Testis (tissue), 3 donors: ENCODE measurements around the gene NTNG2. TPM values are rescaled to one million over a fixed set of nuclear protein-coding genes. Genes with fewer than 3 reads are reported as not detected.

ENCODE experiments used
- DNase-seq: peaks from one replicate; pipeline ENCODE4 v3.0.0-alpha.2; 2019
- H3K27ac ChIP-seq, 2 donors: fragments of 200-600 bp; sonication (generic); one replicate each; pipeline ENCODE4 v1.5.1; 2019
- H3K27me3 ChIP-seq: fragments of 200-600 bp; sonication (generic); one replicate; pipeline ENCODE4 v1.5.1; 2019
- H3K36me3 ChIP-seq: fragments of 200-600 bp; sonication (generic); one replicate; pipeline ENCODE4 v1.5.1; 2017; ENCODE audit warnings: low read depth; ENCODE audit errors: missing control alignments
- H3K4me1 ChIP-seq: fragments of 200-600 bp; sonication (generic); one replicate; pipeline ENCODE4 v1.5.1; 2019
- H3K4me3 ChIP-seq, 2 donors: fragments of 200-600 bp; sonication (generic); one replicate each; pipeline ENCODE4 v1.5.1; 2017 to 2019
- H3K9me3 ChIP-seq: fragments of 200-600 bp; sonication (generic); one replicate; pipeline ENCODE4 v1.5.1; 2017
- POLR2A ChIP-seq: fragments of 450-650 bp; IDR thresholded peaks from one replicate; pipeline ENCODE4 v1.6.1; 2017; ENCODE audit warnings: antibody characterized with exemption, mild to moderate bottlenecking, moderate library complexity
- WGBS, 2 donors: methylation state at CpG; one replicate each; pipeline ENCODE4 v1.1.5; 2018; 5-methylcytosine and 5-hydroxymethylcytosine counted together
- intact Hi-C: fragments of 100-400 bp; cut with DNase I; formaldehyde crosslinking; loops from one replicate; pipeline ENCODE4 v1.15.1; 2023; ENCODE audit warnings: low total_unique reads
- polyA plus RNA-seq: library from polyadenylated mRNA; stranded (reverse); fragments of 350-450 nt; fragmentation: Illumina TruSeq; extraction: RNeasy Lipid Tissue Mini Kit (QIAGEN cat#74804); gene quantifications from one replicate; pipeline ENCODE4 v1.2.3, GENCODE V29; 2014; ENCODE audit warnings: low read depth, low replicate concordance; ENCODE audit not compliant: insufficient read depth
- total RNA-seq, 2 donors: library from RNA; depleted of rRNA; stranded (reverse); fragments of >200 nt; gene quantifications; one replicate each; pipeline ENCODE4 v1.2.3, GENCODE V29; 2016
- TF ChIP-seq, protein P1 (sequence below), 3 experiments: fragments of 450-650 bp in 2 of 3; fragments of 200-600 bp in 1 of 3; sonication (generic) in 1 of 3; IDR thresholded peaks; one replicate each; pipeline ENCODE4 v1.5.1; 2016 to 2019; ENCODE audit warnings: antibody characterized with exemption in 3 of 3, mild to moderate bottlenecking in 2 of 3, moderate library complexity in 1 of 3

NTNG2 gene
- total and polyA plus RNA-seq, 3 donors from 2014 or later, result 3.3 to 29.0 (median 23.7) TPM

DNA sequence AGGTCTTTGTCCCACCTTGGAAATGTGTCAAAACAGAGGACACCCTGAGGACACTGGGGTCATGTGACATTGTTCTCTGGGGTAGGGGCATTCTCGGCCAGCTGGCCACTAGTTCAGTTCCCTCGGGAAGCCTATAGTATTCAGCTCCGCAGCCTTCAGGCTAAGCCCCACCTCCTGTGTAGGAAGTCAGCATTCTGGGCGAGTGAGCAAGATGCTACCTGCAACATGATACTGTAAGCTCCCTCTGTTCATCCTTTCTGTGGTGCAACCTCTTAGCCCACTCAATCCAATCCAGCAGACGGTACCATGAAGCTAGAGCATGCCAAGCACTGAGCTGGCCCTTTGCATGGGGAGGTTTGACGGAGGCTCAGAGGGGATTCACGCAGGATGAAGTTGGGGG, 5.3 kb downstream of the NTNG2 start:
- intact Hi-C loops, result no loop called here
- no peak for DNase-seq
- Histone ChIP-seq H3K9me3 (no peaks in the 10 kb centered on the region), H3K27me3 (no peaks in the 10 kb centered on the region), H3K4me1 (peaks cover 31% of the 10 kb centered on the region), H3K36me3 (no peaks in the 10 kb centered on the region), H3K4me3 (no peak overlapping the region), H3K27ac (no peak overlapping the region)
- WGBS, 2 donors, result 67 to 75% methylated on average over 3 to 7 of the region's 7 CpGs
- TF ChIP-seq, protein P1, sequence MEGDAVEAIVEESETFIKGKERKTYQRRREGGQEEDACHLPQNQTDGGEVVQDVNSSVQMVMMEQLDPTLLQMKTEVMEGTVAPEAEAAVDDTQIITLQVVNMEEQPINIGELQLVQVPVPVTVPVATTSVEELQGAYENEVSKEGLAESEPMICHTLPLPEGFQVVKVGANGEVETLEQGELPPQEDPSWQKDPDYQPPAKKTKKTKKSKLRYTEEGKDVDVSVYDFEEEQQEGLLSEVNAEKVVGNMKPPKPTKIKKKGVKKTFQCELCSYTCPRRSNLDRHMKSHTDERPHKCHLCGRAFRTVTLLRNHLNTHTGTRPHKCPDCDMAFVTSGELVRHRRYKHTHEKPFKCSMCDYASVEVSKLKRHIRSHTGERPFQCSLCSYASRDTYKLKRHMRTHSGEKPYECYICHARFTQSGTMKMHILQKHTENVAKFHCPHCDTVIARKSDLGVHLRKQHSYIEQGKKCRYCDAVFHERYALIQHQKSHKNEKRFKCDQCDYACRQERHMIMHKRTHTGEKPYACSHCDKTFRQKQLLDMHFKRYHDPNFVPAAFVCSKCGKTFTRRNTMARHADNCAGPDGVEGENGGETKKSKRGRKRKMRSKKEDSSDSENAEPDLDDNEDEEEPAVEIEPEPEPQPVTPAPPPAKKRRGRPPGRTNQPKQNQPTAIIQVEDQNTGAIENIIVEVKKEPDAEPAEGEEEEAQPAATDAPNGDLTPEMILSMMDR (IDR thresholded peaks at IDR 0.05), result no peak
- no peak for TF ChIP-seq POLR2A

DNA sequence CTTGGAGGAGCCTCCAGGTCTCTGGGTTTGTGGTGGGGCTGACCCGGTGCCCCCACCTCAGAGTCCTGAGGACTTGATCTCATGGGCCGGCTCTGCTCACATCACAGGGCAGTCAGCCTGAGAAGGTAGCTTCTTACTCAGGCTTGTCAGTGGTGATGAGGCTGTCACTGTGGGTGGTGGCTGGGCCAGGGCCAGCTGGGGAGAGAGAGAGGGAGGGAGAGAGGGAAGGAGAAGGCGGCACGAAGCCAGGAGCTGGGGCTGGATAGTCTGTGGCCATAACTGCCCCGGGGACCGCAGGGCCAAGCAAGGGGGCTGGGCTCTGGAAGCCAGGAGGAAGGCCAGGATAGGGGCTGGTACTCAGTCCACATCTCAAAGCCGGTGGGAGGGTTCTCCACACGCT, 6.5 kb downstream of the NTNG2 start:
- intact Hi-C loops, result no loop called here
- DNase-seq, result peak; percentile 86

DNA sequence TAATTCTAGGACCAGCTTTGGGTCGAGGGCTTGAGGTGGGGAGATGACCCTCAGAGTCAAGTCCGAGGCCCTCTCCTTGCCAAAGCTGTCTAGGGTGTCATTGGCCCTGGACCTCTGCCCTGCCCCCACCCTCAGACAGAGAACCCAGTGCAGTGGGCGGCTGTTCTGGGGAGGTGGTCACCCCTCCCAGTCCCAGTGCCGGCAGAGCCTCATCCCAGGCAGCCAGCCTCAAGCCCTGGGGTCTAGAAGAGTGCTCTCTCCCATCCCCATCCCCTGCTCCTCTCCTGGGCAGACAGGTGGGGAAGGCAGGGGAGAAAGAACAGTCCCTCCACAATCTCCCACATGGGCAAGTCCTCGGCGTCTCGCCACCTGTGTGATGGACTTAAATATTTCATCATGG, 7.0 kb downstream of the NTNG2 start:
- Histone ChIP-seq H3K4me3 (no peak overlapping the region), H3K36me3 (no peaks in the 10 kb centered on the region), H3K4me1 (peaks cover 19% of the 10 kb centered on the region), H3K9me3 (no peaks in the 10 kb centered on the region), H3K27me3 (no peaks in the 10 kb centered on the region), H3K27ac (no peak overlapping the region)
- intact Hi-C loops, result no loop called here
- no peak for TF ChIP-seq POLR2A
- TF ChIP-seq, protein P1 (IDR thresholded peaks at IDR 0.05), result no peak
- DNase-seq, result no peak
- 57 to 61% methylated on average over 7 of the region's 7 CpGs for WGBS, 2 donors

More for the DNA sequence above, 6.5 kb downstream of the NTNG2 start:
- H3K36me3 ChIP-seq, result no peaks in the 10 kb centered on the region
- TF ChIP-seq, protein P1 (IDR thresholded peaks at IDR 0.05), result no peak
- TF ChIP-seq POLR2A, result no peak
- H3K9me3 ChIP-seq, result no peaks in the 10 kb centered on the region
- 32 to 41% methylated on average over 6 to 8 of the region's 8 CpGs for WGBS, 2 donors
- H3K27me3 ChIP-seq, result no peaks in the 10 kb centered on the region
- no peak overlapping the region for H3K27ac ChIP-seq
- H3K4me3 ChIP-seq, result no peak overlapping the region
- H3K4me1 ChIP-seq, result peaks cover 22% of the 10 kb centered on the region

DNA sequence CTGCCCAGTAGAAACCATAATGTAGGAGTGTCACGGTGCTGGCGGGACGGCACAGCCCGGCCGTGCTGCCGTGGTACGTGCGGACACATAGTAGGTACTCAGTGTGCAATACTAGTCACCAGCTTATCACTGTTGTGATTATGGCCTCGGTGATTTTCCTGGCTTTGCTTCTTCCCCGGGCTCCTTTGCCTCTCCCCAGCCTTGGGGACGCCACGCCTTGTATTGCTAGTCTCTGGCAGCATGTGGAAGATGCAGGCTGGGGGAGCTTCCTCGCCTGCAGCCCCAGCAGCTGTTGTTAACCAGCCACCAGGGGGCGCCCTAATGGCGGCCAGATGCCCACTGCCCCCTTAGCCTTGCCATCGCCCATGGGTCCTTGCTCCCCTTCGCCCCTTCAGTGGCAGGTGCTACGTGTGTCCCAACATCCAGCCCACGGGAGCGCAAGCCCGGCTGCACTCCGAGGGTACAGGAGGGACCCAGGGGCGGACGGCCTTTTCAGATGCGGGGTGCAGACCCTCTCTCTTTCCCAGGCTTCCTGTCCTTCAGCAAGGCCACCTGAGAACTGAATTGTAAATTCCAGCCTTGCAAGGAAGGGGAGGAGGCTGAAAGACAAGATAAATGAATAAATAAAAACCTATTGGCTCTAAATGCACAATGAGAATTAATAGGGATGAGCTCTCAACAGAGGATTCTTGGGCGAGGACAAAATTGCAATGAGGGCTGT, 8.0 kb downstream of the NTNG2 start:
- DNase-seq, result peak; percentile 82
- WGBS, 2 donors, result 39 to 54% methylated on average over 26 of the region's 26 CpGs
- H3K27me3 ChIP-seq, result no peaks in the 10 kb centered on the region
- peaks cover 19% of the 10 kb centered on the region for H3K4me1 ChIP-seq
- no peak overlapping the region for H3K27ac ChIP-seq
- TF ChIP-seq, protein P1 (IDR thresholded peaks at IDR 0.05), result peak; percentile 70 to 90 (median 86)
- no peak for TF ChIP-seq POLR2A
- H3K36me3 ChIP-seq, result no peaks in the 10 kb centered on the region
- H3K4me3 ChIP-seq, result no peak overlapping the region
- intact Hi-C loops, result no loop called here
- H3K9me3 ChIP-seq, result no peaks in the 10 kb centered on the region

DNA sequence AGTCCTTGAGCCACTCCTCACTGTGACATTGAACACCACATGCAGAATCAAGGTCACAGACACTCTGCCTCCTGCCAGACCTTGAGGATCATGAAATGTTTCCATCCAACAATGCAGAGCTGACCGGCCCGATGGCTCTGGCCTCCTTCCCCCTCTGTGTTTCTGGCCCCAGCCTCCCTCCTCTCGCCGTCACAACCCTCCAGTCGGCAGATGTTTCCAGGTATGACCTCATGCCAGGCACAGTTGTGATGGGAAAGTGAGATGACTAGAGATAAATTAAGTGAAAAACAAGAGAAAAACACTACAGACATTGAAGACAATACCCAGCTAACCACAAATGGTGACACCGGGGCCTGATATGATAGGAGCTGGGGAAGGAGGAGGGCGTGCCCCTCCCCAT, 9.8 kb downstream of the NTNG2 start:
- TF ChIP-seq POLR2A, result no peak
- TF ChIP-seq, protein P1 (IDR thresholded peaks at IDR 0.05), result no peak
- H3K9me3 ChIP-seq, result no peaks in the 10 kb centered on the region
- 35 to 51% methylated on average over 7 of the region's 7 CpGs for WGBS, 2 donors
- H3K27ac ChIP-seq, result no peak overlapping the region
- peaks cover 19% of the 10 kb centered on the region for H3K4me1 ChIP-seq
- H3K27me3 ChIP-seq, result no peaks in the 10 kb centered on the region
- no peak overlapping the region for H3K4me3 ChIP-seq
- DNase-seq, result no peak
- intact Hi-C loops, result no loop called here
- H3K36me3 ChIP-seq, result no peaks in the 10 kb centered on the region
